MM.1S (cell line): Measurements from ENCODE around the gene RP9.

Experiments
- DNase-seq: peaks from one replicate; pipeline ENCODE4 v3.0.0-alpha.2; 2015
- H2AFZ ChIP-seq: fragments of 300-600 bp; sonication (generic); 2 replicates; pipeline ENCODE4 v1.6.0; 2016; ENCODE audit warnings: antibody characterized with exemption, low read length
- H3F3A ChIP-seq: fragments of 300-600 bp; sonication (generic); 2 replicates; pipeline ENCODE4 v1.6.1; 2016; ENCODE audit warnings: mild to moderate bottlenecking, antibody characterized with exemption, low read length, moderate library complexity, mixed read lengths; ENCODE audit not compliant: insufficient read depth
- H3K27ac ChIP-seq: fragments of 300-600 bp; sonication (generic); 2 replicates; pipeline ENCODE4 v1.5.1; 2016; ENCODE audit warnings: mild to moderate bottlenecking, low read length
- H3K27me3 ChIP-seq: fragments of 300-600 bp; sonication (generic); replicated peaks from 2 replicates; pipeline ENCODE4 v1.6.0; 2016; ENCODE audit warnings: low read length; ENCODE audit not compliant: insufficient read depth
- H3K36me3 ChIP-seq: fragments of 300-600 bp; sonication (generic); replicated peaks from 2 replicates; pipeline ENCODE4 v1.6.1; 2016; ENCODE audit warnings: mild to moderate bottlenecking, low read length, mixed read lengths; ENCODE audit not compliant: insufficient read depth
- H3K4me1 ChIP-seq: fragments of 300-600 bp; sonication (generic); 2 replicates; pipeline ENCODE4 v1.6.1; 2016; ENCODE audit warnings: low read length, mixed read lengths
- H3K4me2 ChIP-seq: fragments of 300-600 bp; sonication (generic); 2 replicates; pipeline ENCODE4 v1.6.0; 2016; ENCODE audit warnings: low read depth, low read length
- H3K4me3 ChIP-seq: fragments of 300-600 bp; sonication (generic); 2 replicates; pipeline ENCODE4 v1.5.1; 2016; ENCODE audit warnings: low read length, mixed read lengths
- H3K79me2 ChIP-seq: fragments of 300-600 bp; sonication (generic); 2 replicates; pipeline ENCODE4 v1.6.1; 2016; ENCODE audit warnings: mixed run types, low read length, mixed read lengths
- H3K9ac ChIP-seq: fragments of 300-600 bp; sonication (generic); 2 replicates; pipeline ENCODE4 v1.6.1; 2016; ENCODE audit warnings: low read length, mixed read lengths
- H3K9me2 ChIP-seq: fragments of 300-600 bp; sonication (generic); replicated peaks from 2 replicates; pipeline ENCODE4 v1.6.1; 2016; ENCODE audit warnings: mild to moderate bottlenecking, low read length, mixed read lengths; ENCODE audit not compliant: insufficient read depth
- H3K9me3 ChIP-seq: fragments of 300-600 bp; sonication (generic); replicated peaks from 2 replicates; pipeline ENCODE4 v1.6.1; 2016; ENCODE audit warnings: mild to moderate bottlenecking, low read length, mixed read lengths; ENCODE audit not compliant: insufficient read depth
- H4K20me1 ChIP-seq: fragments of 300-600 bp; sonication (generic); 2 replicates; pipeline ENCODE4 v1.6.1; 2016; ENCODE audit warnings: mild to moderate bottlenecking, low read length, moderate library complexity, mixed read lengths; ENCODE audit not compliant: insufficient read depth
- EZH2 ChIP-seq: fragments of 300-600 bp; sonication (generic); optimal IDR thresholded peaks from 2 replicates; pipeline ENCODE3; 2017; ENCODE audit warnings: low read depth, mild to moderate bottlenecking, antibody characterized with exemption, low read length, mixed read lengths
- EZH2phosphoT487 ChIP-seq: fragments of 300-600 bp; sonication (generic); IDR thresholded peaks from 2 replicates; pipeline ENCODE4 v1.6.1; 2018; ENCODE audit warnings: antibody characterized with exemption, low read length
- TF ChIP-seq, protein P1 (sequence below): fragments of 300-600 bp; sonication (generic); IDR thresholded peaks from 2 replicates; pipeline ENCODE4 v1.5.1; 2016; ENCODE audit warnings: antibody characterized with exemption, low read length, mixed read lengths

The RP9 gene

DNA sequence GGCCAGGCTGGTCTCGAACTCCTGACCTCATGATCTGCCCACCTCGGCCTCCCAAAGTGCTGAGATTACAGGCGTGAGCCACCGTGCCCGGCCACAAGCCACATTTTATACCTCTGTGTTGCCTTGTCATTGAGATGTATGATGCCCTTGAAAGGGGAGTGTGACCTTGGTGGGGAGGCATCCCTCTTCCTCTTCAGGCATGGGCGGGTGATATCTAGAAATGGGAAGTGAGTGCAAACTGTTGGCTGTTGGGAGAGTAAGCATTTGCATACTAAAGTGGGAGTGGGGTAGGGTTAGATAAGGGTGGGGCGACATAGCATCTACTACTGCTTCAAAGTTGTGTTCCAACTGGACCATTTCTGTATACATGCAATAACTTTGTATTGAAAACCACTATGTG lies 20.1 kb downstream of the RP9 start:
- H3K9me2 ChIP-seq, result no peaks in the 10 kb centered on the region
- H3K9ac ChIP-seq, result no peak overlapping the region
- no peaks in the 10 kb centered on the region for H3F3A ChIP-seq
- H3K36me3 ChIP-seq, result no peaks in the 10 kb centered on the region
- H2AFZ ChIP-seq, result no peak overlapping the region
- no peak overlapping the region for H3K4me3 ChIP-seq
- no peak overlapping the region for H3K4me2 ChIP-seq
- no peaks in the 10 kb centered on the region for H3K9me3 ChIP-seq
- H3K27ac ChIP-seq, result no peak overlapping the region
- H3K4me1 ChIP-seq, result no peaks in the 10 kb centered on the region
- H4K20me1 ChIP-seq, result no peaks in the 10 kb centered on the region
- no peaks in the 10 kb centered on the region for H3K79me2 ChIP-seq
- H3K27me3 ChIP-seq, result no peaks in the 10 kb centered on the region
- TF ChIP-seq EZH2, result no peak
- no peak for TF ChIP-seq EZH2phosphoT487
- TF ChIP-seq, protein P1, sequence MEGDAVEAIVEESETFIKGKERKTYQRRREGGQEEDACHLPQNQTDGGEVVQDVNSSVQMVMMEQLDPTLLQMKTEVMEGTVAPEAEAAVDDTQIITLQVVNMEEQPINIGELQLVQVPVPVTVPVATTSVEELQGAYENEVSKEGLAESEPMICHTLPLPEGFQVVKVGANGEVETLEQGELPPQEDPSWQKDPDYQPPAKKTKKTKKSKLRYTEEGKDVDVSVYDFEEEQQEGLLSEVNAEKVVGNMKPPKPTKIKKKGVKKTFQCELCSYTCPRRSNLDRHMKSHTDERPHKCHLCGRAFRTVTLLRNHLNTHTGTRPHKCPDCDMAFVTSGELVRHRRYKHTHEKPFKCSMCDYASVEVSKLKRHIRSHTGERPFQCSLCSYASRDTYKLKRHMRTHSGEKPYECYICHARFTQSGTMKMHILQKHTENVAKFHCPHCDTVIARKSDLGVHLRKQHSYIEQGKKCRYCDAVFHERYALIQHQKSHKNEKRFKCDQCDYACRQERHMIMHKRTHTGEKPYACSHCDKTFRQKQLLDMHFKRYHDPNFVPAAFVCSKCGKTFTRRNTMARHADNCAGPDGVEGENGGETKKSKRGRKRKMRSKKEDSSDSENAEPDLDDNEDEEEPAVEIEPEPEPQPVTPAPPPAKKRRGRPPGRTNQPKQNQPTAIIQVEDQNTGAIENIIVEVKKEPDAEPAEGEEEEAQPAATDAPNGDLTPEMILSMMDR, result no peak
- no peak for DNase-seq

DNA sequence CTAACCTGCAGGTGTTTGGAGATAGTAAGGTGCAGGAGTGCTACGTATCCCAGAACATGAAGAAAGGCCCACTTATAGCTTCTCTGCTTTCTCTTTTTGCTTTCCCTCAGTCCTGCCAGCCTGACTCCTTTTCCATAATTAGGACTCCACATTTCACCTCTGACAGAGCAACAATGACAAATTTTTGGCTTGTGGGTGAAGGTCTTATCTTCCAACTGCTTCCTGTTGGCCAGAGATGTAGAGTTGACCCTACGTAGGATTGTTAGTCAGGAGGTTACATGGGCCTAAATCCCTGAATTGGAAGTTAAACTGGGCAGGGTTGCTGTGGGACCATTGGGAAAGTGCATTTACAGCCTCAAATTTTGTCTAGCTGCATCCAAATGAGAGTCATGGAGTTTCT lies 21.3 kb downstream of the RP9 start:
- Histone ChIP-seq H3K4me1 (no peaks in the 10 kb centered on the region), H4K20me1 (no peaks in the 10 kb centered on the region), H3K27ac (no peak overlapping the region), H3K9me3 (no peaks in the 10 kb centered on the region), H3K9ac (no peak overlapping the region), H2AFZ (no peak overlapping the region), H3K9me2 (no peaks in the 10 kb centered on the region), H3K79me2 (no peaks in the 10 kb centered on the region), H3K36me3 (no peaks in the 10 kb centered on the region), H3K4me3 (no peak overlapping the region), H3F3A (no peaks in the 10 kb centered on the region), H3K4me2 (no peak overlapping the region), H3K27me3 (no peaks in the 10 kb centered on the region)
- DNase-seq, result no peak
- TF ChIP-seq, protein P1, result no peak
- TF ChIP-seq EZH2, result no peak

DNA sequence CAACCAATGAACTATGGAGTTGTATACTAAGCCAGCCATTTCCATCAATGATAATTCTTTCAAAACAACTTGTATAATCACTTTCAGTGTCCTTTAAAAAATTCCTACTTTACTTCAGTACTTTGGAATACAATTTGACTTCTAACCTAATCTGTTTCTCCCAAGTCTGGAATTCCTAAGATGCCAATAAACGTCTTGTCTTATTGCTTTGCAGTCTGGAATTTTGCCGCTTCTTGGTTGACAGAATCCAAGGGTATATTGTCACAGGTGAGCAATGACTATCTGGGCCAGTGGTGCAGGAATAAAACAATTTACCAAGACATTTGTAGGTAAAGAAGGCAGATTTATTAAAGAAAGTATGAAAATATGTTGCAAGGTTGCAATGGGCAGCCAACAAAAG lies 21.8 kb downstream of the RP9 start:
- Histone ChIP-seq H3K27me3 (no peaks in the 10 kb centered on the region), H3K27ac (no peak overlapping the region), H3K4me3 (no peak overlapping the region), H3K4me1 (no peaks in the 10 kb centered on the region), H3K4me2 (no peak overlapping the region), H2AFZ (no peak overlapping the region), H3K9me2 (no peaks in the 10 kb centered on the region), H3K9me3 (no peaks in the 10 kb centered on the region), H3F3A (no peaks in the 10 kb centered on the region), H3K36me3 (no peaks in the 10 kb centered on the region), H3K79me2 (no peaks in the 10 kb centered on the region), H3K9ac (no peak overlapping the region), H4K20me1 (no peaks in the 10 kb centered on the region)
- no peak for DNase-seq
- no peak for TF ChIP-seq EZH2

DNA sequence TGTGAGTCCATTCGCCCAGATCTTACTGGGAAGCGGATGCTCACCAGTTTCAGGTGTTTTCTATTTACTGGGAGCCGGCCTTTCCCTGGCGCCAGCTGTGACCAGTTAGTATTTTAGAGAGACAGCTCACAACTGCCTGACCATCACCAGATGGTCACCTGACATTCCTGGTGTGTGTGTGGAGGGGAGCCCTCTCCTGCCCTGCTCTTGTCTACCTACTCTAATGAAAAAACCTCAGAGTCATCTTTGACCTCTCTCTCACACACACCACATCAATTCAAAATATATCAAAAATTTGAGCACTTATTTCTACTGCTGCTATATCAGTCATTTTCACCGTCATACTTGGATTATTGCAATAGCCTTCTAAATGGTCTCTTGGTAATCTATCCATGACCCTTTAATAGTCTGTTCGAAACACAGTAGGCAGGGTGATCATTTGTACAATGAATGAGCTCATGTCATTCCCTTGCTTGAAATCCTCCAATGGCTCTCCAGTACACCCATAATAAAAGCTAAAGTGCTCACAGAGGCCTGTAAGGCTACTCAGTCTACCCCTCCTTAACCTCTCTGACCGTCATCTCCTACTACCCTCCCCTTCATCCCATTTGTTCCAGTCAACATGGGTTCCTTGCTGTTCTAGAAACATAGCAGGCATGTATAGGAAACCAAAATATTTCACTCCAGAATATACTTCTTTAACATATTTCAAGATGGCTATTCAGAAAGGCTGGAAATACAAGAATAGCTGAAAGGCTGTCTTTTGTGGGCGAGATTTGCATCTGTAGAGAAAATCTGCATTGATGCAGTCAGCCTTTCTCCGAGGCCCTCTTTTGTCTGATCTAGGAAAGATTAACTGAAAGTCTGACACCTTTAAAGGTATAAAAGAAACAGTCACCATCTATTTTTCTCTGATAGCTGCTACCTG lies 29.2 kb downstream of the RP9 start:
- Histone ChIP-seq H3K9me2 (no peaks in the 10 kb centered on the region), H3K27ac (no peak overlapping the region), H3K9me3 (no peaks in the 10 kb centered on the region), H3K27me3 (no peaks in the 10 kb centered on the region), H3F3A (no peaks in the 10 kb centered on the region), H3K4me2 (no peak overlapping the region), H2AFZ (no peak overlapping the region), H3K79me2 (no peaks in the 10 kb centered on the region), H3K36me3 (no peaks in the 10 kb centered on the region), H3K4me3 (no peak overlapping the region), H3K4me1 (peaks cover 8% of the 10 kb centered on the region), H3K9ac (no peak overlapping the region), H4K20me1 (no peaks in the 10 kb centered on the region)
- TF ChIP-seq EZH2phosphoT487 (no peak), EZH2 (no peak)
- TF ChIP-seq, protein P1, result no peak
- no peak for DNase-seq
